H4 (cell line): ENCODE results near the gene COL24A1. TPM values are rescaled to one million over a fixed set of nuclear protein-coding genes. Genes with fewer than 3 reads are reported as not detected.
"Not testable (repeated sequence)": the region's sequence is repeated elsewhere in the genome, so short reads cannot be mapped to it uniquely, and the experiment has no call there.

ENCODE experiments used
- DNase-seq: peaks from one replicate; pipeline ENCODE4 v3.0.0-alpha.2; 2015; ENCODE audit warnings: low spot score
- total RNA-seq: library from RNA; depleted of rRNA; stranded (reverse); fragments of >200 nt; shearing (Covaris generic); gene quantifications from 2 replicates; pipeline ENCODE4 v1.2.3, GENCODE V29; 2014

Gene COL24A1
- total RNA-seq, 1 experiment from 2014 or later = 0.91 TPM

- DNase-seq = no peak
Observed at GRCh38 chr1:86153836-86154235, 2.7 kb downstream of the COL24A1 start.

GRCh38 chr1:86152887-86153286 lies 3.7 kb downstream of the COL24A1 start:
- DNase-seq = no peak

- no peak for DNase-seq
Observed at GRCh38 chr1:86151427-86151826, 5.1 kb downstream of the COL24A1 start.

GRCh38 chr1:86150553-86151055 lies 6.0 kb downstream of the COL24A1 start:
- no peak for DNase-seq

GRCh38 chr1:86149591-86149990 lies 7.0 kb downstream of the COL24A1 start:
- no peak for DNase-seq

GRCh38 chr1:86147755-86148154 lies 8.8 kb downstream of the COL24A1 start:
- no peak for DNase-seq

- no peak for DNase-seq
Observed at GRCh38 chr1:86146566-86146965, 10.0 kb downstream of the COL24A1 start.

- DNase-seq = no peak
Observed at GRCh38 chr1:86140281-86140880, 16.2 kb downstream of the COL24A1 start.

GRCh38 chr1:86138746-86139145 lies 17.8 kb downstream of the COL24A1 start:
- DNase-seq = peak; percentile 3

- DNase-seq = peak; percentile 67
Observed at GRCh38 chr1:86137436-86137835, 19.1 kb downstream of the COL24A1 start.

- no peak for DNase-seq
Observed at GRCh38 chr1:86119214-86119764, 37.3 kb downstream of the COL24A1 start.

- DNase-seq = no peak
Observed at GRCh38 chr1:86114816-86115400, 41.7 kb downstream of the COL24A1 start.

- no peak for DNase-seq
Observed at GRCh38 chr1:86114236-86114635, 42.3 kb downstream of the COL24A1 start.

- DNase-seq = not testable (repeated sequence)
Observed at GRCh38 chr1:86111590-86111989, 45.0 kb downstream of the COL24A1 start.

- no peak for DNase-seq
Observed at GRCh38 chr1:86110451-86111129, 46.0 kb downstream of the COL24A1 start.

- DNase-seq = no peak
Observed at GRCh38 chr1:86105533-86105866, 51.1 kb downstream of the COL24A1 start.

GRCh38 chr1:86104606-86105532 lies 51.7 kb downstream of the COL24A1 start:
- DNase-seq = no peak

GRCh38 chr1:86101616-86102015 lies 55.0 kb downstream of the COL24A1 start:
- DNase-seq = no peak

GRCh38 chr1:86100401-86100800 lies 56.2 kb downstream of the COL24A1 start:
- no peak for DNase-seq

GRCh38 chr1:86089765-86090164 lies 66.8 kb downstream of the COL24A1 start:
- no peak for DNase-seq

GRCh38 chr1:86085741-86086409 lies 70.7 kb downstream of the COL24A1 start:
- no peak for DNase-seq
